ENCODE results near the gene METTL23. TPM values are rescaled to one million over a fixed set of nuclear protein-coding genes. Genes with fewer than 3 reads are reported as not detected.

METTL23 gene
- total RNA-seq, 1 experiment from 2014 or later = 37.7 TPM

- Histone ChIP-seq H3K36me3 (ENCODE audit: control insufficient read depth, insufficient read depth, low read length) (peaks cover 3% of the 10 kb centered on the region), H3K4me3 (ENCODE audit: low read depth, low read length) (no peak overlapping the region), H3K27me3 (replicated peaks; ENCODE audit: control insufficient read depth, insufficient read depth, low read length) (no peaks in the 10 kb centered on the region), H3K9me3 (no peaks in the 10 kb centered on the region), H3K4me1 (peaks cover 8% of the 10 kb centered on the region)
- Mint-ChIP-seq H3K27me3 (ENCODE audit: insufficient read depth, unreplicated experiment) (no peaks in the 10 kb centered on the region), H3K9me3 (ENCODE audit: unreplicated experiment) (no peaks in the 10 kb centered on the region), H3K27ac (ENCODE audit: unreplicated experiment) (no peak overlapping the region), H3K4me3 (ENCODE audit: unreplicated experiment) (no peak overlapping the region), H3K4me1 (ENCODE audit: low read depth, unreplicated experiment) (peaks cover 16% of the 10 kb centered on the region), H3K36me3 (ENCODE audit: insufficient read depth, unreplicated experiment) (peaks cover 50% of the 10 kb centered on the region)
- TF ChIP-seq, protein P1, sequence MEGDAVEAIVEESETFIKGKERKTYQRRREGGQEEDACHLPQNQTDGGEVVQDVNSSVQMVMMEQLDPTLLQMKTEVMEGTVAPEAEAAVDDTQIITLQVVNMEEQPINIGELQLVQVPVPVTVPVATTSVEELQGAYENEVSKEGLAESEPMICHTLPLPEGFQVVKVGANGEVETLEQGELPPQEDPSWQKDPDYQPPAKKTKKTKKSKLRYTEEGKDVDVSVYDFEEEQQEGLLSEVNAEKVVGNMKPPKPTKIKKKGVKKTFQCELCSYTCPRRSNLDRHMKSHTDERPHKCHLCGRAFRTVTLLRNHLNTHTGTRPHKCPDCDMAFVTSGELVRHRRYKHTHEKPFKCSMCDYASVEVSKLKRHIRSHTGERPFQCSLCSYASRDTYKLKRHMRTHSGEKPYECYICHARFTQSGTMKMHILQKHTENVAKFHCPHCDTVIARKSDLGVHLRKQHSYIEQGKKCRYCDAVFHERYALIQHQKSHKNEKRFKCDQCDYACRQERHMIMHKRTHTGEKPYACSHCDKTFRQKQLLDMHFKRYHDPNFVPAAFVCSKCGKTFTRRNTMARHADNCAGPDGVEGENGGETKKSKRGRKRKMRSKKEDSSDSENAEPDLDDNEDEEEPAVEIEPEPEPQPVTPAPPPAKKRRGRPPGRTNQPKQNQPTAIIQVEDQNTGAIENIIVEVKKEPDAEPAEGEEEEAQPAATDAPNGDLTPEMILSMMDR (IDR thresholded peaks at IDR 0.05; ENCODE audit: insufficient read depth in 1 of 2, low read depth in 1 of 2, low read length in 1 of 2, severe bottlenecking in 1 of 2, unreplicated experiment in 1 of 2) = no peak
- DNase-seq = no peak
- ChIA-PET CTCF (interaction anchor here (1.1 to 1.3 kb wide), 2 partner anchors 33 to 74 kb away, joined by 3 to 4 read pairs; no protein-coding TSS in a partner anchor), POLR2A (no interaction called here)
- intact Hi-C loops (cut with micrococcal nuclease; ENCODE audit: unreplicated experiment) = loop anchor here (2.0 to 5.0 kb wide), 3 partner anchors 28 to 158 kb away; no protein-coding TSS in a partner anchor
- BruUV-seq (replicated peaks) = no TSS peak
These were observed 12.3 kb upstream of the METTL23 start for GRCh38 chr17:76714336-76714735.

DNA sequence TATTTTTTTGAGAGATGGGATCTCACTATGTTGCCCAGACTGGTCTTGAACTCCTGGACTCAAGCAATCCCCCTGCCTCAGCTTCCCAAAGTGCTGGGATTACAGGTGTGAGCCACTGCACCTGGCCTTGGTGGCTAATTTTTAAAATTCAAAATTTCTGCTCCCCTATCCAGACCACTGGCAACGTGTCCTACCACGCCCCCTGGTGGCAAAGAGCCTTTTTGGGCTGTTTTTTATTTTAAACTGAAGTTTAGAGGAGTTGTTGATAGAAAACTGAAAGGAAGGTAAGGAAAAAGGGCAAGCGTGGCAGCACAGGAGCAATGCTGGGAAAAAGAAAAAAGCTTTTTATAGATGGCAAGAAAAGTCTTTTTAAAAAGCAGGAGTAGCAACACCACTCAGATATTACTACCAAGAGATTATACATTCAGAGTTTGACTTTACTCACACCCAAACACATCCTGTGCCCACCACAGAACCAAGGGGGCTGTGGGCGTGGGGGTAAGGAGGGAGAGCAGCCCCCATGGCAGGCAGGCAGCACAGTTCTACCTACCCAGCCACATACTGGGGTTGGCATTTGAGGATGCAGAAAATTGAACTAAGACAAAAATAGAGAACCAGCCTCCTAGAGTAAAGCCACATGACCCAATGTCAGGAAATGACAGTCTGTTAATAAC is 11.7 kb upstream of the METTL23 start:
- no TSS peak for BruUV-seq (replicated peaks)

DNA sequence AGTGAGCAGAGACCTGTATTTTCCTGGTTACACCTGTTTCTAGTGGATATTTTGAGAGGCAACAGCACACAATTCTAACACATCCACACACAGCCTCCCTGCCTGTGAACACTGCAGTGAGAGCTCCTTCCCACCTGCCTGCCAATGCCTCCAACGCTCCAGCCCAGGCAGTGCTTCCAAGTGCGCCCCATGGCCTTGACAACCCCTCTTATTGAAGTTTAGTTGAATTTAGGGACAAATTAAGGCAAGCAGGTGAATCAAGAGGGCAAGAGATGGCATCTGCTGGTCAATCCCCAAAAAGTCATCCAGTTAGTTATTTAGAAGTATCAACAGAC is 11.2 kb upstream of the METTL23 start:
- no TSS peak for BruUV-seq (replicated peaks)
- H3K27me3 Mint-ChIP-seq (ENCODE audit: insufficient read depth, unreplicated experiment) = no peaks in the 10 kb centered on the region
- Histone ChIP-seq H3K4me1 (peaks cover 5% of the 10 kb centered on the region; the same call in 1 of the 2 replicates), H3K4me3 (ENCODE audit: low read depth, low read length) (no peak overlapping the region), H3K36me3 (ENCODE audit: control insufficient read depth, insufficient read depth, low read length) (peaks cover 3% of the 10 kb centered on the region), H3K9me3 (no peaks in the 10 kb centered on the region), H3K27me3 (replicated peaks; ENCODE audit: control insufficient read depth, insufficient read depth, low read length) (no peaks in the 10 kb centered on the region)
- ChIA-PET CTCF (no interaction called here), POLR2A (no interaction called here)
- intact Hi-C loops (cut with micrococcal nuclease; ENCODE audit: unreplicated experiment) = loop anchor here (2.0 kb wide), 2 partner anchors 29 to 159 kb away; no protein-coding TSS in a partner anchor
- H3K9me3 Mint-ChIP-seq (ENCODE audit: unreplicated experiment) = no peaks in the 10 kb centered on the region
- H3K36me3 Mint-ChIP-seq (ENCODE audit: insufficient read depth, unreplicated experiment) = peaks cover 62% of the 10 kb centered on the region
- TF ChIP-seq, protein P1 (IDR thresholded peaks at IDR 0.05; ENCODE audit: insufficient read depth in 1 of 2, low read depth in 1 of 2, low read length in 1 of 2, severe bottlenecking in 1 of 2, unreplicated experiment in 1 of 2) = no peak
- H3K4me3 Mint-ChIP-seq (ENCODE audit: unreplicated experiment) = no peak overlapping the region
- H3K4me1 Mint-ChIP-seq (ENCODE audit: low read depth, unreplicated experiment) = peaks cover 13% of the 10 kb centered on the region
- DNase-seq = no peak
- no peak overlapping the region for H3K27ac Mint-ChIP-seq (ENCODE audit: unreplicated experiment)

More for the DNA sequence above, 11.7 kb upstream of the METTL23 start:
- H3K9me3 Mint-ChIP-seq (ENCODE audit: unreplicated experiment) = no peaks in the 10 kb centered on the region
- peaks cover 3% of the 10 kb centered on the region for H3K36me3 ChIP-seq (ENCODE audit: control insufficient read depth, insufficient read depth, low read length)
- intact Hi-C loops (cut with micrococcal nuclease; ENCODE audit: unreplicated experiment) = loop anchor here (2.0 to 5.0 kb wide), 3 partner anchors 28 to 158 kb away; no protein-coding TSS in a partner anchor
- TF ChIP-seq, protein P1 (IDR thresholded peaks at IDR 0.05; ENCODE audit: insufficient read depth in 1 of 2, low read depth in 1 of 2, low read length in 1 of 2, severe bottlenecking in 1 of 2, unreplicated experiment in 1 of 2) = peak; percentile 82 to 89
- peaks cover 13% of the 10 kb centered on the region for H3K4me1 Mint-ChIP-seq (ENCODE audit: low read depth, unreplicated experiment)
- no peak overlapping the region for H3K27ac Mint-ChIP-seq (ENCODE audit: unreplicated experiment)
- H3K4me1 ChIP-seq = peaks cover 5% of the 10 kb centered on the region; the same call in 1 of the 2 replicates
- ChIA-PET CTCF (no interaction called here), POLR2A (no interaction called here)
- no peak overlapping the region for H3K4me3 ChIP-seq (ENCODE audit: low read depth, low read length)
- H3K9me3 ChIP-seq = no peaks in the 10 kb centered on the region
- peak; percentile 66 to 84 for DNase-seq
- no peaks in the 10 kb centered on the region for H3K27me3 Mint-ChIP-seq (ENCODE audit: insufficient read depth, unreplicated experiment)
- no peaks in the 10 kb centered on the region for H3K27me3 ChIP-seq (replicated peaks; ENCODE audit: control insufficient read depth, insufficient read depth, low read length)
- H3K4me3 Mint-ChIP-seq (ENCODE audit: unreplicated experiment) = no peak overlapping the region
- peaks cover 57% of the 10 kb centered on the region for H3K36me3 Mint-ChIP-seq (ENCODE audit: insufficient read depth, unreplicated experiment)

All from Caco-2 (cell line).